ENCODE measurements around the gene EDARADD. TPM values are rescaled to one million over a fixed set of nuclear protein-coding genes. Genes with fewer than 3 reads are reported as not detected.

The EDARADD gene
- total RNA-seq, 2 experiments from 2014 or later: 1.5 to 1.7 TPM

DNA sequence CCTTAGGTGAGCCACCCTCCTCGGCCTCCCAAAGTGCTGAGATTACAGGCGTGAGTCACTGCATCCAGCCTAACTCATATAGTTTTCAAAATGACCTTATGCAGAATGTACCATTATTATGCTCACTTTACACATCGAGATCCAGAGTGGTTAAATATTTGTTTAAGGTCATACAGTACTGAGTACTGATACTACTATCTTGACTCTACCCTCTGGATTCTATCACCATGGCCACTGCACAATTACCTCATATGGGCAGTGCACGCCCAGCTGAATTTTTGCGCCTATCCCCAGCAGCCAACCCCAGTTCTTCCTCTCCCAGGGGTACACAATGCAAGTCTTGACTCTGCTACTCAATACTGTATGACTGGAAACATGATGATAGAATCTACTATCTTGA is 56.7 kb downstream of the EDARADD start:
- Mint-ChIP-seq H3K9me3 (no peaks in the 10 kb centered on the region), H3K27me3 (no peaks in the 10 kb centered on the region), H3K27ac (no peak overlapping the region), H3K4me3 (no peak overlapping the region), H3K4me1 (ENCODE audit: low read depth) (no peaks in the 10 kb centered on the region), H3K36me3 (ENCODE audit: low read depth) (no peaks in the 10 kb centered on the region)
- intact Hi-C loops (cut with DNase I, micrococcal nuclease): no loop called here
- Histone ChIP-seq H3K36me3 (ENCODE audit: insufficient read depth, low read length) (no peaks in the 10 kb centered on the region), H3K9me3 (ENCODE audit: control insufficient read depth in 1 of 2, insufficient read depth in 1 of 2, low read length in 2 of 2) (no peaks in the 10 kb centered on the region), H3K27me3 (ENCODE audit: control insufficient read depth in 1 of 2, insufficient read depth in 2 of 2, low read length in 2 of 2) (no peaks in the 10 kb centered on the region), H3K4me1 (ENCODE audit: insufficient read depth, low read length) (no peaks in the 10 kb centered on the region), H3K4me3 (ENCODE audit: low read length) (no peak overlapping the region), H3K27ac (ENCODE audit: low read depth in 1 of 2, low read length in 2 of 2) (no peak overlapping the region)
- DNase-seq (no peak), ATAC-seq (ENCODE audit: poor library complexity) (no peak)
- TF ChIP-seq, protein P1, sequence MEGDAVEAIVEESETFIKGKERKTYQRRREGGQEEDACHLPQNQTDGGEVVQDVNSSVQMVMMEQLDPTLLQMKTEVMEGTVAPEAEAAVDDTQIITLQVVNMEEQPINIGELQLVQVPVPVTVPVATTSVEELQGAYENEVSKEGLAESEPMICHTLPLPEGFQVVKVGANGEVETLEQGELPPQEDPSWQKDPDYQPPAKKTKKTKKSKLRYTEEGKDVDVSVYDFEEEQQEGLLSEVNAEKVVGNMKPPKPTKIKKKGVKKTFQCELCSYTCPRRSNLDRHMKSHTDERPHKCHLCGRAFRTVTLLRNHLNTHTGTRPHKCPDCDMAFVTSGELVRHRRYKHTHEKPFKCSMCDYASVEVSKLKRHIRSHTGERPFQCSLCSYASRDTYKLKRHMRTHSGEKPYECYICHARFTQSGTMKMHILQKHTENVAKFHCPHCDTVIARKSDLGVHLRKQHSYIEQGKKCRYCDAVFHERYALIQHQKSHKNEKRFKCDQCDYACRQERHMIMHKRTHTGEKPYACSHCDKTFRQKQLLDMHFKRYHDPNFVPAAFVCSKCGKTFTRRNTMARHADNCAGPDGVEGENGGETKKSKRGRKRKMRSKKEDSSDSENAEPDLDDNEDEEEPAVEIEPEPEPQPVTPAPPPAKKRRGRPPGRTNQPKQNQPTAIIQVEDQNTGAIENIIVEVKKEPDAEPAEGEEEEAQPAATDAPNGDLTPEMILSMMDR (IDR thresholded peaks at IDR 0.05): no peak
- ChIA-PET POLR2A (no interaction called here), CTCF (interaction anchor here (1.1 kb wide), 1 partner anchor 72 kb away, joined by 3 read pairs; no protein-coding TSS in a partner anchor)

- Mint-ChIP-seq H3K27ac (no peak overlapping the region), H3K9me3 (no peaks in the 10 kb centered on the region), H3K4me1 (ENCODE audit: low read depth) (no peaks in the 10 kb centered on the region), H3K36me3 (ENCODE audit: low read depth) (no peaks in the 10 kb centered on the region), H3K4me3 (no peak overlapping the region), H3K27me3 (no peaks in the 10 kb centered on the region)
- ChIA-PET POLR2A (interaction anchor here (0.6 kb wide), 1 partner anchor 98 kb away, joined by 3 read pairs; no protein-coding TSS in a partner anchor), CTCF (interaction anchor here (0.6 to 1.2 kb wide), 5 partner anchors 50 to 353 kb away, joined by 3 to 4 read pairs (median 3); no protein-coding TSS in a partner anchor)
- H3K4me1 ChIP-seq (ENCODE audit: insufficient read depth, low read length): peaks cover 7% of the 10 kb centered on the region
- H3K9me3 ChIP-seq (ENCODE audit: control insufficient read depth in 1 of 2, insufficient read depth in 1 of 2, low read length in 2 of 2): no peaks in the 10 kb centered on the region
- TF ChIP-seq, protein P1 (IDR thresholded peaks at IDR 0.05): peak; percentile 22
- intact Hi-C loops (cut with DNase I, micrococcal nuclease): no loop called here
- H3K4me3 ChIP-seq (ENCODE audit: low read length): no peak overlapping the region
- no peaks in the 10 kb centered on the region for H3K27me3 ChIP-seq (ENCODE audit: control insufficient read depth in 1 of 2, insufficient read depth in 2 of 2, low read length in 2 of 2)
- DNase-seq (peak in 13 of 14 experiments; percentile 4 to 66 (median 27)), ATAC-seq (ENCODE audit: poor library complexity) (peak; percentile 48)
- no peak overlapping the region for H3K27ac ChIP-seq (ENCODE audit: low read depth in 1 of 2, low read length in 2 of 2)
- H3K36me3 ChIP-seq (ENCODE audit: insufficient read depth, low read length): no peaks in the 10 kb centered on the region
Observed at GRCh38 chr1:236451796-236452373, 57.8 kb downstream of the EDARADD start.

GRCh38 chr1:236455243-236455642 is 61.2 kb downstream of the EDARADD start:
- no peak overlapping the region for H3K4me3 ChIP-seq (ENCODE audit: low read length)
- ChIA-PET CTCF (no interaction called here), POLR2A (no interaction called here)
- peaks cover 7% of the 10 kb centered on the region for H3K4me1 ChIP-seq (ENCODE audit: insufficient read depth, low read length)
- TF ChIP-seq, protein P1 (IDR thresholded peaks at IDR 0.05): no peak
- no peak for ATAC-seq (ENCODE audit: poor library complexity)
- DNase-seq: no peak
- no peak overlapping the region for H3K4me3 Mint-ChIP-seq
- no peaks in the 10 kb centered on the region for H3K9me3 ChIP-seq (ENCODE audit: control insufficient read depth in 1 of 2, insufficient read depth in 1 of 2, low read length in 2 of 2)
- no peaks in the 10 kb centered on the region for H3K36me3 ChIP-seq (ENCODE audit: insufficient read depth, low read length)
- H3K9me3 Mint-ChIP-seq: no peaks in the 10 kb centered on the region
- intact Hi-C loops (cut with DNase I, micrococcal nuclease): no loop called here
- H3K27me3 ChIP-seq (ENCODE audit: control insufficient read depth in 1 of 2, insufficient read depth in 2 of 2, low read length in 2 of 2): no peaks in the 10 kb centered on the region
- H3K27ac ChIP-seq (ENCODE audit: low read depth in 1 of 2, low read length in 2 of 2): no peak overlapping the region
- no peaks in the 10 kb centered on the region for H3K4me1 Mint-ChIP-seq (ENCODE audit: low read depth)
- H3K27ac Mint-ChIP-seq: no peak overlapping the region
- H3K27me3 Mint-ChIP-seq: no peaks in the 10 kb centered on the region
- H3K36me3 Mint-ChIP-seq (ENCODE audit: low read depth): no peaks in the 10 kb centered on the region

Data from CD4-positive, alpha-beta T cell (primary cell).